Activated naive CD8-positive, alpha-beta T cell treated with anti-CD3 and anti-CD28 coated beads, Interleukin-2, amount 50 U/mL, for 16 hours (primary cell): ENCODE measurements around the gene ZNF132.
A peak's percentile ranks its signal among the peaks of the same experiment; 100 is the strongest.
"Not testable (repeated sequence)": the region's sequence is repeated elsewhere in the genome, so short reads cannot be mapped to it uniquely, and the experiment has no call there.

Experiments used
- DNase-seq: peaks from one replicate; pipeline ENCODE4 v3.0.0-alpha.2; 2020; ENCODE audit warnings: low read depth, low spot score

ZNF132 gene

GRCh38 chr19:58439576-58440554 is at the start of gene ZNF132:
Gene ZNF132 (minus strand): TSS chr19:58440153. CDS start chr19:58439821, 332 bp downstream.
- DNase-seq, result peak; percentile 84

- DNase-seq, result not testable (repeated sequence)
Measured at GRCh38 chr19:58484349-58484748, 44.4 kb upstream of the ZNF132 start.

GRCh38 chr19:58483776-58484175 is 43.8 kb upstream of the ZNF132 start:
- no peak for DNase-seq

- no peak for DNase-seq
Measured at GRCh38 chr19:58482372-58482771, 42.4 kb upstream of the ZNF132 start.

GRCh38 chr19:58480831-58481230 is 40.9 kb upstream of the ZNF132 start:
- DNase-seq, result no peak

GRCh38 chr19:58480481-58480830 is 40.5 kb upstream of the ZNF132 start:
- no peak for DNase-seq

GRCh38 chr19:58479736-58480480 is 40.0 kb upstream of the ZNF132 start:
- DNase-seq, result no peak

GRCh38 chr19:58479303-58479702 is 39.4 kb upstream of the ZNF132 start:
- no peak for DNase-seq

- no peak for DNase-seq
Measured at GRCh38 chr19:58477871-58478270, 37.9 kb upstream of the ZNF132 start.

GRCh38 chr19:58477130-58477529 is 37.2 kb upstream of the ZNF132 start:
- no peak for DNase-seq

- no peak for DNase-seq
Measured at GRCh38 chr19:58476498-58477015, 36.6 kb upstream of the ZNF132 start.

- DNase-seq, result peak; percentile 90
Measured at GRCh38 chr19:58475714-58476497, 36.0 kb upstream of the ZNF132 start, which contains the start of gene ZNF446. Gene ZNF446 (plus strand): TSS chr19:58476352. CDS start chr19:58477219, 867 bp downstream.

- DNase-seq, result no peak
Measured at GRCh38 chr19:58474997-58475713, 35.2 kb upstream of the ZNF132 start.

GRCh38 chr19:58474291-58474996 is 34.5 kb upstream of the ZNF132 start:
- DNase-seq, result no peak

GRCh38 chr19:58473775-58474174 is 33.8 kb upstream of the ZNF132 start:
- no peak for DNase-seq

- no peak for DNase-seq
Measured at GRCh38 chr19:58471736-58472135, 31.8 kb upstream of the ZNF132 start.

GRCh38 chr19:58470837-58471543 is 31.0 kb upstream of the ZNF132 start:
- DNase-seq, result not testable (repeated sequence)

- DNase-seq, result no peak
Measured at GRCh38 chr19:58469241-58470013, 29.5 kb upstream of the ZNF132 start.
